BJ (cell line): ENCODE results near the gene RHBDD1. TPM values are rescaled to one million over a fixed set of nuclear protein-coding genes. Genes with fewer than 3 reads are reported as not detected.

Experiments used
- CTCF ChIA-PET: fragments of 350-600 bp; formaldehyde crosslinking; extraction: SDS; loops from one replicate; lab custom pipeline; 2021; ENCODE audit warnings: antibody characterized with exemption, inconsistent platforms; lab: Yijun Ruan, JAX
- POLR2A ChIA-PET: fragments of 300-600 bp; sonication (Branson Sonifier 250); formaldehyde crosslinking; extraction: SDS; loops from one replicate; lab custom pipeline; 2021; ENCODE audit warnings: antibody characterized with exemption; lab: Charles Lee
- DNase-seq: peaks from one replicate; pipeline ENCODE4 v3.0.0-alpha.2; 2011; ENCODE audit warnings: low read depth
- H3K27me3 ChIP-seq: 2 replicates; pipeline ENCODE4 v1.6.0; 2011; ENCODE audit warnings: low read length; ENCODE audit not compliant: control insufficient read depth, insufficient read depth
- H3K36me3 ChIP-seq: 2 replicates; pipeline ENCODE4 v1.5.1; 2011; ENCODE audit warnings: low read length; ENCODE audit not compliant: control insufficient read depth, insufficient read depth
- H3K4me3 ChIP-seq: 2 replicates; pipeline ENCODE4 v1.5.1; 2011; ENCODE audit warnings: low read depth, mild to moderate bottlenecking, control low read depth, low read length
- CTCF ChIP-seq: IDR thresholded peaks from 2 replicates; pipeline ENCODE4 v1.5.1; 2011; ENCODE audit warnings: low read depth, mild to moderate bottlenecking, control low read depth, inconsistent platforms, low read length, moderate library complexity; ENCODE audit not compliant: insufficient read depth
- polyA plus RNA-seq: library from polyadenylated mRNA; depleted of rRNA; stranded (reverse); fragments of >200 nt; gene quantifications from 2 replicates; pipeline ENCODE4 v1.2.3, GENCODE V29; 2011

RHBDD1 gene
- polyA plus RNA-seq, 1 experiment, result 29.2 TPM

- TF ChIP-seq CTCF, result no peak
- Histone ChIP-seq H3K36me3 (no peaks in the 10 kb centered on the region), H3K27me3 (no peaks in the 10 kb centered on the region), H3K4me3 (no peak overlapping the region)
- CTCF ChIA-PET, result interaction anchor here (0.6 to 1.8 kb wide), 3 partner anchors 100 to 1327 kb away, joined by 3 to 4 read pairs (median 4); no protein-coding TSS in a partner anchor
- POLR2A ChIA-PET, result no interaction called here
- no peak for DNase-seq
These were observed 155.8 kb downstream of the RHBDD1 start for GRCh38 chr2:226991663-226992062.

- Histone ChIP-seq H3K4me3 (no peak overlapping the region), H3K27me3 (no peaks in the 10 kb centered on the region), H3K36me3 (no peaks in the 10 kb centered on the region)
- TF ChIP-seq CTCF, result no peak
- no peak for DNase-seq
- ChIA-PET CTCF (interaction anchor here (1.2 to 1.5 kb wide), 2 partner anchors 190 to 1329 kb away, joined by 4 to 6 read pairs; no protein-coding TSS in a partner anchor), POLR2A (no interaction called here)
These were observed 157.3 kb downstream of the RHBDD1 start for GRCh38 chr2:226993171-226993570.

DNA sequence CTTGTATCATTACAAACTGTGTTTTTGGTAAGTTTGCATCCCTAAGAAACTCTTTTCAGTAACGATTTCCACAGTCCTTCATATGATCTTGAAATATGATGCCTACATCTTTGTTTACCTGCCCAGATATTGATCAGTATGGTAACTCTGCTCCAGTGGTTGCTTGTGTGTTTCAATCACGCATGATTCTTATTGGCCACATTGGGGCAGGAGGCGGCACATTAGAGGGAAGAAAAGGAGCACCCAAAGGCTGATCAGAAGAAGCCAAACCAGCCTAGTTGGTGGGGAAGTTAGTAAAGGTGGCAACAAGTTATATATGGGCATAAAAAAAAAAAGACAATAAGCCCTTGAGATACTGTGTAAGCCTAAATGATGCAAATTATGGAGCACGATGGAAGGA, 158.9 kb downstream of the RHBDD1 start:
- no peak for TF ChIP-seq CTCF
- POLR2A ChIA-PET, result no interaction called here
- Histone ChIP-seq H3K27me3 (no peaks in the 10 kb centered on the region), H3K36me3 (no peaks in the 10 kb centered on the region), H3K4me3 (no peak overlapping the region)
- CTCF ChIA-PET, result interaction anchor here (0.6 to 1.4 kb wide), 3 partner anchors 9 to 546 kb away, joined by 3 to 4 read pairs (median 3); no protein-coding TSS in a partner anchor
- DNase-seq, result no peak

DNA sequence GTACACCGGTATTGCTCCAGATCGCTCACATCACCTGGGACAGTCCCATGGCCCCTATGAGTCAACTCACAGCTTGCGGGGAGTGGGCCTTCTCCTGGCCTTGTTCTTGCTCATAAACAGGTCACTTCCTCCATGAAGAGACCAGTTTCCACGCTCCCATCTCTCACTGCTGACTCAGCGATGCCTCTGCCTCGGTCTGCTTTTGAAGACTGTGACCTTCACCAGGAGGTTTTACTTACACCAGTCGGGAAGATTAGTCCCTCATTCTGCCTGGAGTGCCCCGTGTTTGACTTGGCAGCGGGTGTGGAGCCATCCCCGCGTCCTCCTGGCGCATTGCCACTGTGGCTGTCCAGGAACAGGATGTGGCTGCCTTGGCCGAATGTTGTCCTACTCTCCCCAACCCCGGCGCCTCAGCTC, 159.8 kb downstream of the RHBDD1 start:
- DNase-seq, result no peak
- no peak for TF ChIP-seq CTCF
- no peaks in the 10 kb centered on the region for H3K27me3 ChIP-seq
- no peaks in the 10 kb centered on the region for H3K36me3 ChIP-seq
- H3K4me3 ChIP-seq, result no peak overlapping the region
- CTCF ChIA-PET, result interaction anchor here (0.6 kb wide), 1 partner anchor 547 kb away, joined by 3 read pairs; no protein-coding TSS in a partner anchor
- POLR2A ChIA-PET, result no interaction called here

- Histone ChIP-seq H3K36me3 (no peaks in the 10 kb centered on the region), H3K4me3 (no peak overlapping the region), H3K27me3 (no peaks in the 10 kb centered on the region)
- no peak for DNase-seq
- ChIA-PET POLR2A (no interaction called here), CTCF (interaction anchor here (0.9 kb wide), 1 partner anchor 1339 kb away, joined by 3 read pairs; no protein-coding TSS in a partner anchor)
- no peak for TF ChIP-seq CTCF
These were observed 163.8 kb downstream of the RHBDD1 start for GRCh38 chr2:226999661-227000060.
